K562 (cell line): Measurements from ENCODE around the gene SP140L. TPM values are rescaled to one million over a fixed set of nuclear protein-coding genes. Genes with fewer than 3 reads are reported as not detected.

Source experiments
- ATAC-seq: fragments of 200-7000 bp; cut with Tn5 transposase; 3 replicates; pipeline ENCODE4 v1.9.1; 2020; ENCODE audit warnings: moderate library complexity
- BruUV-seq: library from RNA; stranded (reverse); fragments of 400-500 nt; replicated peaks from 2 replicates; lab custom pipeline; 2021; lab: Mats Ljungman, UMichigan
- CTCF ChIA-PET: fragments of 300-600 bp; formaldehyde crosslinking; extraction: SDS; loops from one replicate; lab custom pipeline; 2021; ENCODE audit warnings: low intra/inter-chr PET ratio; lab: Yijun Ruan, JAX
- POLR2A ChIA-PET: fragments of 300-600, 350-650 bp; sonication (Branson Sonifier 250); formaldehyde crosslinking; extraction: SDS; loops from one replicate; lab custom pipeline; 2021; ENCODE audit warnings: antibody characterized with exemption, inconsistent platforms; lab: Yijun Ruan, JAX
- DNase-seq, 4 experiments: peaks; one replicate each; pipeline versions ENCODE4 v3.0.0 to v3.0.0-alpha.2; 2011 to 2018; ENCODE audit warnings: low spot score in 3 of 4, mixed read lengths in 3 of 4; ENCODE audit errors: extremely low read depth in 1 of 4
- FAIRE-seq: peaks from 2 replicates; lab custom pipeline; 2011; peaks lifted over from hg19 to GRCh38; lab: Jason Lieb, UNC
- H2AFZ ChIP-seq: 2 replicates; pipeline ENCODE4 v1.6.0; 2011; ENCODE audit warnings: low read depth, low read length, control low read depth, inconsistent platforms
- H3K27ac ChIP-seq: fragments of 200-600 bp; 3 replicates; pipeline ENCODE4 v1.8.0; 2011; ENCODE audit warnings: low read depth, mild to moderate bottlenecking, control low read depth, inconsistent platforms, low read length, moderate library complexity, mixed read lengths; ENCODE audit errors: extremely low read depth
- H3K27me3 ChIP-seq, 2 experiments: fragments of 300-600 bp in 1 of 2; 2 replicates in 1 of 2; 3 replicates in 1 of 2; pipeline versions ENCODE4 v1.6.0 to v1.8.0; 2011; ENCODE audit warnings: inconsistent platforms in 2 of 2, low read length in 2 of 2, mild to moderate bottlenecking in 1 of 2, mixed read lengths in 1 of 2, moderate library complexity in 1 of 2; ENCODE audit not compliant: control insufficient read depth in 2 of 2, insufficient read depth in 2 of 2
- H3K36me3 ChIP-seq: fragments of 300-600 bp; 3 replicates; pipeline ENCODE4 v1.8.0; 2011; ENCODE audit warnings: mild to moderate bottlenecking, low read length, inconsistent platforms; ENCODE audit not compliant: control insufficient read depth, insufficient read depth
- H3K4me1 ChIP-seq, 2 experiments: fragments of 200-600 bp in 1 of 2; replicated peaks in 1 of 2; 2 replicates in 1 of 2; 3 replicates in 1 of 2; pipeline versions ENCODE4 v1.5.1 to v1.8.0; 2011; ENCODE audit warnings: inconsistent platforms in 2 of 2, low read length in 2 of 2, mild to moderate bottlenecking in 1 of 2, mixed read lengths in 1 of 2, moderate library complexity in 1 of 2; ENCODE audit not compliant: control insufficient read depth in 2 of 2, insufficient read depth in 2 of 2
- H3K4me2 ChIP-seq: 2 replicates; pipeline ENCODE4 v1.6.1; 2011; ENCODE audit warnings: low read length, control low read depth, inconsistent platforms, mixed read lengths; ENCODE audit not compliant: insufficient read depth
- H3K4me3 ChIP-seq: fragments of 200-600 bp; sonication (generic), shearing (Covaris generic); 2 replicates; pipeline ENCODE4 v1.5.1; 2016; ENCODE audit warnings: control low read depth, inconsistent platforms
- H3K79me2 ChIP-seq: fragments of 200-600 bp; 3 replicates; pipeline ENCODE4 v1.8.0; 2011; ENCODE audit warnings: low read length, inconsistent platforms; ENCODE audit not compliant: control insufficient read depth, insufficient read depth
- H3K9ac ChIP-seq, 2 experiments: 2 replicates each; pipeline versions ENCODE4 v1.6.0 to v1.6.1; 2011; ENCODE audit warnings: low read depth in 2 of 2, low read length in 2 of 2, control low read depth in 1 of 2, inconsistent platforms in 1 of 2, mild to moderate bottlenecking in 1 of 2, mixed read lengths in 1 of 2; ENCODE audit not compliant: insufficient read depth in 1 of 2
- H3K9me1 ChIP-seq: one replicate; pipeline ENCODE4 v1.6.0; 2011; ENCODE audit warnings: inconsistent platforms, mild to moderate bottlenecking, low read length, moderate library complexity; ENCODE audit not compliant: control insufficient read depth, insufficient read depth
- H3K9me3 ChIP-seq: replicated peaks from 2 replicates; pipeline ENCODE4 v1.5.1; 2011; ENCODE audit warnings: low read depth, low read length, inconsistent platforms; ENCODE audit not compliant: control insufficient read depth, insufficient read depth
- H4K20me1 ChIP-seq: replicated peaks from 2 replicates; pipeline ENCODE4 v1.6.1; 2011; ENCODE audit warnings: low read length, inconsistent platforms, mixed read lengths; ENCODE audit not compliant: control insufficient read depth, insufficient read depth
- HDAC1 ChIP-seq, 2 experiments: fragments of 450-650 bp; IDR thresholded peaks; 2 replicates each; pipeline ENCODE4 v1.6.1; 2016 to 2017; ENCODE audit warnings: inconsistent platforms in 1 of 2, mild to moderate bottlenecking in 1 of 2, moderate library complexity in 1 of 2
- NFATC3 ChIP-seq: fragments of 450-650 bp; IDR thresholded peaks from 2 replicates; pipeline ENCODE4 v1.6.1; 2017; ENCODE audit warnings: mild to moderate bottlenecking
- OTX1 ChIP-seq: fragments of 450-650 bp; formaldehyde crosslinking; IDR thresholded peaks from 2 replicates; pipeline ENCODE4 v1.4.0; 2022; ENCODE audit warnings: mild to moderate bottlenecking
- RAD21 ChIP-seq, 2 experiments: fragments of 250-450 bp in 1 of 2; fragments of 450-650 bp in 1 of 2; sonication (Bioruptor Pico) in 1 of 2; formaldehyde crosslinking in 1 of 2; IDR thresholded peaks in 1 of 2; conservative IDR thresholded peaks in 1 of 2; 2 replicates each; pipeline versions ENCODE4 v1.4.0 to v1.8.0; 2020 to 2022; ENCODE audit warnings: mild to moderate bottlenecking in 2 of 2, moderate library complexity in 1 of 2
- TAF15 ChIP-seq: fragments of 200-400 bp; formaldehyde crosslinking; IDR thresholded peaks from 2 replicates; pipeline ENCODE4 v1.6.1; 2017; ENCODE audit warnings: mild to moderate bottlenecking, low read depth, low read length, moderate library complexity
- TCFL5 ChIP-seq: fragments of 250-450 bp; sonication (Bioruptor Pico); conservative IDR thresholded peaks from 2 replicates; pipeline ENCODE4 v1.6.1; 2021; ENCODE audit warnings: mild to moderate bottlenecking, moderate library complexity, matching md5 sums
- ZNF165 ChIP-seq: fragments of 250-450 bp; sonication (Bioruptor Pico); IDR thresholded peaks from 2 replicates; pipeline ENCODE4 v1.4.0; 2020; ENCODE audit warnings: borderline replicate concordance
- WGBS: fragments of 100-300 bp; shearing (Covaris generic); methylation state at CpG from one replicate; pipeline ENCODE4 v1.1.6; 2016; ENCODE audit warnings: low coverage, mixed read lengths; ENCODE audit not compliant: insufficient coverage; ENCODE audit errors: missing lambda C conversion rate; 5-methylcytosine and 5-hydroxymethylcytosine counted together
- in situ Hi-C: fragments of 300-500 bp; cut with MboI; formaldehyde crosslinking; loops from 4 replicates; pipeline ENCODE4 v1.15.0; 2018; ENCODE audit warnings: inconsistent platforms, mixed read lengths
- intact Hi-C: fragments of 100-400 bp; cut with micrococcal nuclease; formaldehyde crosslinking; loops from 2 replicates; pipeline ENCODE4 v1.14.2; 2022
- polyA plus RNA-seq, 8 experiments: library from polyadenylated mRNA; depleted of rRNA in 4 of 8; stranded (reverse) in 5 of 8; unstranded in 3 of 8; fragments of >200 nt; fragmentation: Nextera tagmentation in 2 of 8; fragmentation: Illumina TruSeq in 1 of 8; extraction: Ambion mirVana in 2 of 8; extraction: Trizol in 1 of 8; gene quantifications; 2 replicates each; pipeline versions ENCODE4 v1.2.1 to v1.2.3, GENCODE V29; 2011 to 2014; ENCODE audit warnings: inconsistent platforms in 1 of 8, missing spikeins in 1 of 8
- total RNA-seq, 7 experiments: library from RNA; depleted of rRNA in 6 of 7; stranded (reverse); fragments of >200 nt in 6 of 7; fragmentation: Illumina TruSeq in 2 of 7; extraction: Trizol in 2 of 7; gene quantifications; 2 replicates each; pipeline versions ENCODE4 v1.2.1 to v1.2.3, GENCODE V29; 2011 to 2021; ENCODE audit warnings: low replicate concordance in 1 of 7
- TF ChIP-seq, protein P1 (sequence below): fragments of 250-450 bp; sonication (Bioruptor Pico); IDR thresholded peaks from 2 replicates; pipeline ENCODE4 v1.5.0; 2021; ENCODE audit warnings: mild to moderate bottlenecking, moderate library complexity
- TF ChIP-seq, protein P2 (sequence below): sonication (generic); formaldehyde crosslinking; IDR thresholded peaks from 2 replicates; pipeline ENCODE4 v1.5.0; 2020; ENCODE audit warnings: missing genetic modification reagents

The SP140L gene
- total and polyA plus RNA-seq, 9 of the 15 experiments (the other 6 are each of a cell fraction or from before 2014, with no cell fraction given) = 4.0 to 15.5 (median 11.3) TPM

DNA sequence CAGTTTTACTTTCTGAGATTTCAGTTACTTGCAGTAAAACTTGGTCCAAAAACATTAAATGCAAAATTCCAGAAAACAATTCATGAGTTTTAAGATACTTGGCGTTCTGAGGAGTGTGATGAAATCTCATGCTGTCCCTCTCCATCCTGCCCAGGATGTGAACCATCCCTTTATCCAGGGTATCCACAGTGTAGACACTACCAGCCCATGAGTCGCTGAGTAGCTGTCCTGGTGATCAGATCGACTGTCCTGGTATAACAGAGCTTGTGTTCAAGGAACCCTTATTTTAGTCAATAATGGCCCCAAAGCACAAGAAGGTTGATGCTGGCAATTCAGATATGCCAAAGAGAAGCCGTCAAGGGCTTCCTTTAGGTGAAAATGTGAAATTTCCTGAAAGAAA, 92.2 kb downstream of the SP140L start (continued):
- TF ChIP-seq, protein P1, sequence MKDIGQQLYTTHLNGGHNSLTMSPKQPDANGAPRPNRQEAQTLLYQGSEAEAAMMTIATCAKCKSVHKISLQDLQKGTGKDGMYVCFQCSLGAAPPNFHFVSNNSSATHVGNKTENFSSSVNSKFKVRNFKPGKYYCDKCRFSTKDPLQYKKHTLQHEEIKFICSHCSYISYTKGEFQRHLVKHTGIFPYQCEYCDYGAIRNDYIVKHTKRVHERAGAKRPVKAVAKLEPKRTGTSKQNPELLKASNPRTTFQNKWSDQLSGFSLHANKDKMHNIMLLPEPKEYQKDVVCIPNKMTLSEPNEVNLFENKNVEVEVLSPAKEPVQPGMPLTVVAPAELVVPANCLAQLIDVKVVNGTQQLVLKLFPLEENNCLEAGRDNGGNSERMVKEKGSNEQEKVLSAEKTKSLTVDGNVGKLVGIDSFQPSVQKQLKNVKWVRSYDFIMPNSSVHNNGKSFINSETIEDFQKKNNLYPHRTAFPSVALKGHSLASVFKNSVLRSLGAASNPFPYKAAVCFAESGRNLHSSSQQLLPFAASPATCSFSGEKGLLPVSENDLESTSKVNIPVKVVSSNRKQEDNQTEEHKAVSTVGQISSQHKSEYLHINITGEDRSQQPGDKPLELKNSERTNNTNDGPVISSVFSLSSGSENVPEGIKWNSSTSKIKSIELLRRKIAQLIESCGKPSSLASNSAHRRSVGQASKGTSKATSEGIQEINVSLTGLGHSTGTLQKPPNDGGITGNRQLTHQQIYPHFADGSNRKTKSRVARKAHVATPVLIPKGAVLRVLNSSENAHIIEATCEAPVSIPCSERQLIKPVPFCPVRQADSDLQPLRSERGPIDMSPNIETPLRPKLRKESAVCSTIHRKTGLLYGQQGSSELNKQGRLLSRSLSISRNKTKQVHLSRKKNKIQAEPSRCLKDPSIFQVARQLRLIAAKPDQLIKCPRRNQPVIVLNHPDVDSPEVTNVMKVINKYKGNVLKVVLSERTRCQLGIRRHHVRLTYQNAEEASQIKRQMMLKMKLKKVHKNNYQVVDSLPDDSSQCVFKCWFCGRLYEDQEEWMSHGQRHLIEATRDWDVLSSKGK = no peak

GRCh38 chr2:230422149-230422548, 95.2 kb downstream of the SP140L start:
- BruUV-seq = no TSS peak
- peaks cover 0 to 4% of the 10 kb centered on the region in 2 experiments; a peak in 1 of 5 replicates for H3K4me1 ChIP-seq
- FAIRE-seq = no peak
- TF ChIP-seq RAD21 (CRISPR knock-in tag; conservative IDR thresholded peaks at IDR 0.05 in 1 of 2, IDR thresholded peaks at IDR 0.05 in 1 of 2) (no peak), TCFL5 (no peak), OTX1 (CRISPR knock-in tag) (no peak), ZNF165 (CRISPR knock-in tag) (no peak), NFATC3 (no peak), TAF15 (no peak), HDAC1 (IDR thresholded peaks at IDR 0.05) (no peak)
- TF ChIP-seq, protein P2, sequence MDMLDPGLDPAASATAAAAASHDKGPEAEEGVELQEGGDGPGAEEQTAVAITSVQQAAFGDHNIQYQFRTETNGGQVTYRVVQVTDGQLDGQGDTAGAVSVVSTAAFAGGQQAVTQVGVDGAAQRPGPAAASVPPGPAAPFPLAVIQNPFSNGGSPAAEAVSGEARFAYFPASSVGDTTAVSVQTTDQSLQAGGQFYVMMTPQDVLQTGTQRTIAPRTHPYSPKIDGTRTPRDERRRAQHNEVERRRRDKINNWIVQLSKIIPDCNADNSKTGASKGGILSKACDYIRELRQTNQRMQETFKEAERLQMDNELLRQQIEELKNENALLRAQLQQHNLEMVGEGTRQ (CRISPR knock-in tag) = no peak
- TF ChIP-seq, all 486 proteins: peak for 0
- H3K9me1 ChIP-seq = no peaks in the 10 kb centered on the region
- intact Hi-C loops (no loop called here), in situ Hi-C loops (no loop called here)
- no peak for DNase-seq
- no peak overlapping the region for H3K4me3 ChIP-seq
- H3K4me2 ChIP-seq = no peak overlapping the region
- H3K9ac ChIP-seq = no peak overlapping the region
- H3K9me3 ChIP-seq = no peaks in the 10 kb centered on the region
- H2AFZ ChIP-seq = no peak overlapping the region
- 64% methylated on average over 3 of the region's 4 CpGs for WGBS
- H3K36me3 ChIP-seq = peaks cover 4% of the 10 kb centered on the region; the same call in 1 of the 3 replicates
- H4K20me1 ChIP-seq = no peaks in the 10 kb centered on the region
- no peak for ATAC-seq
- no peaks in the 10 kb centered on the region for H3K27me3 ChIP-seq
- POLR2A ChIA-PET = interaction anchor here (1.2 kb wide), 1 partner anchor 12 kb away, joined by 3 read pairs; no protein-coding TSS in a partner anchor
- CTCF ChIA-PET = no interaction called here
- peaks cover 75% of the 10 kb centered on the region for H3K79me2 ChIP-seq
- no peak overlapping the region for H3K27ac ChIP-seq
